Calu3 (cell line): ENCODE measurements around the gene CHN2. TPM values are rescaled to one million over a fixed set of nuclear protein-coding genes. Genes with fewer than 3 reads are reported as not detected.
"Not testable (repeated sequence)": the region's sequence is repeated elsewhere in the genome, so short reads cannot be mapped to it uniquely, and the experiment has no call there.

Experiments used
- BruUV-seq: library from RNA; stranded (reverse); fragments of 400-500 nt; replicated peaks from 2 replicates; lab custom pipeline; 2021; lab: Mats Ljungman, UMichigan
- CTCF ChIA-PET: fragments of 300-600 bp; sonication (Branson Sonifier 250); formaldehyde crosslinking; loops from one replicate; lab custom pipeline; 2022; ENCODE audit warnings: antibody characterized with exemption; lab: Charles Lee
- DNase-seq: peaks from one replicate; pipeline ENCODE4 v3.0.0; 2022
- H3K27ac Mint-ChIP-seq: one replicate; pipeline ENCODE4 v1.8.0; 2022; ENCODE audit warnings: mixed read lengths; ENCODE audit not compliant: unreplicated experiment
- H3K27me3 Mint-ChIP-seq: one replicate; pipeline ENCODE4 v1.8.0; 2022; ENCODE audit warnings: mixed read lengths; ENCODE audit not compliant: unreplicated experiment
- H3K36me3 Mint-ChIP-seq: one replicate; pipeline ENCODE4 v1.8.0; 2022; ENCODE audit warnings: mild to moderate bottlenecking, moderate library complexity, mixed read lengths; ENCODE audit not compliant: insufficient read depth, unreplicated experiment
- H3K4me1 Mint-ChIP-seq: one replicate; pipeline ENCODE4 v1.8.0; 2022; ENCODE audit warnings: mild to moderate bottlenecking, low read depth, mixed read lengths; ENCODE audit not compliant: unreplicated experiment
- H3K4me3 Mint-ChIP-seq: one replicate; pipeline ENCODE4 v1.8.0; 2022; ENCODE audit warnings: mild to moderate bottlenecking, low read depth, moderate library complexity, mixed read lengths; ENCODE audit not compliant: unreplicated experiment
- H3K9me3 Mint-ChIP-seq: one replicate; pipeline ENCODE4 v1.8.0; 2022; ENCODE audit warnings: low read depth, mixed read lengths; ENCODE audit not compliant: unreplicated experiment
- intact Hi-C: fragments of 100-400 bp; cut with micrococcal nuclease; formaldehyde crosslinking; loops from one replicate; pipeline ENCODE4 v1.10.0; 2022; ENCODE audit not compliant: unreplicated experiment
- total RNA-seq: library from RNA; stranded (reverse); gene quantifications from 2 replicates; pipeline ENCODE4 v1.2.3, GENCODE V29; 2022
- TF ChIP-seq, protein P1 (sequence below): fragments of 200-600 bp; IDR thresholded peaks from one replicate; pipeline ENCODE4 v1.8.0; 2022; ENCODE audit warnings: antibody characterized with exemption; ENCODE audit not compliant: unreplicated experiment

CHN2 gene
- total RNA-seq, 1 experiment from 2014 or later: 12.4 TPM

- Mint-ChIP-seq H3K27me3 (no peaks in the 10 kb centered on the region), H3K4me3 (peak overlapping the region; percentile 36), H3K9me3 (no peaks in the 10 kb centered on the region), H3K4me1 (peaks cover 24% of the 10 kb centered on the region), H3K36me3 (peaks cover 10% of the 10 kb centered on the region), H3K27ac (peak overlapping the region; percentile 53)
- no peak for DNase-seq
- no TSS peak for BruUV-seq
- CTCF ChIA-PET: interaction anchor here (0.9 to 2.1 kb wide), 5 partner anchors 11 to 330 kb away, joined by 3 to 6 read pairs (median 4); no protein-coding TSS in a partner anchor
- intact Hi-C loops: loop anchor here (1.0 to 5.0 kb wide), 3 partner anchors 28 to 59 kb away; no protein-coding TSS in a partner anchor
- TF ChIP-seq, protein P1, sequence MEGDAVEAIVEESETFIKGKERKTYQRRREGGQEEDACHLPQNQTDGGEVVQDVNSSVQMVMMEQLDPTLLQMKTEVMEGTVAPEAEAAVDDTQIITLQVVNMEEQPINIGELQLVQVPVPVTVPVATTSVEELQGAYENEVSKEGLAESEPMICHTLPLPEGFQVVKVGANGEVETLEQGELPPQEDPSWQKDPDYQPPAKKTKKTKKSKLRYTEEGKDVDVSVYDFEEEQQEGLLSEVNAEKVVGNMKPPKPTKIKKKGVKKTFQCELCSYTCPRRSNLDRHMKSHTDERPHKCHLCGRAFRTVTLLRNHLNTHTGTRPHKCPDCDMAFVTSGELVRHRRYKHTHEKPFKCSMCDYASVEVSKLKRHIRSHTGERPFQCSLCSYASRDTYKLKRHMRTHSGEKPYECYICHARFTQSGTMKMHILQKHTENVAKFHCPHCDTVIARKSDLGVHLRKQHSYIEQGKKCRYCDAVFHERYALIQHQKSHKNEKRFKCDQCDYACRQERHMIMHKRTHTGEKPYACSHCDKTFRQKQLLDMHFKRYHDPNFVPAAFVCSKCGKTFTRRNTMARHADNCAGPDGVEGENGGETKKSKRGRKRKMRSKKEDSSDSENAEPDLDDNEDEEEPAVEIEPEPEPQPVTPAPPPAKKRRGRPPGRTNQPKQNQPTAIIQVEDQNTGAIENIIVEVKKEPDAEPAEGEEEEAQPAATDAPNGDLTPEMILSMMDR: no peak
Measured at GRCh38 chr7:29256693-29257002, 62.1 kb downstream of the CHN2 start.

- no peak overlapping the region for H3K27ac Mint-ChIP-seq
- no peak for DNase-seq
- H3K36me3 Mint-ChIP-seq: peaks cover 10% of the 10 kb centered on the region
- TF ChIP-seq, protein P1: no peak
- H3K9me3 Mint-ChIP-seq: no peaks in the 10 kb centered on the region
- CTCF ChIA-PET: interaction anchor here (0.6 to 0.8 kb wide), 4 partner anchors 11 to 135 kb away, joined by 3 to 4 read pairs (median 3); no protein-coding TSS in a partner anchor
- no TSS peak for BruUV-seq
- intact Hi-C loops: loop anchor here (5.0 kb wide), 1 partner anchor 62 kb away; no protein-coding TSS in a partner anchor
- peaks cover 24% of the 10 kb centered on the region for H3K4me1 Mint-ChIP-seq
- no peak overlapping the region for H3K4me3 Mint-ChIP-seq
- no peaks in the 10 kb centered on the region for H3K27me3 Mint-ChIP-seq
Measured at GRCh38 chr7:29258951-29259350, 64.4 kb downstream of the CHN2 start.

GRCh38 chr7:29262191-29262917, 67.8 kb downstream of the CHN2 start:
- no peaks in the 10 kb centered on the region for H3K9me3 Mint-ChIP-seq
- CTCF ChIA-PET: no interaction called here
- intact Hi-C loops: no loop called here
- no peak overlapping the region for H3K4me3 Mint-ChIP-seq
- no peak for DNase-seq
- peaks cover 9% of the 10 kb centered on the region for H3K4me1 Mint-ChIP-seq
- no peaks in the 10 kb centered on the region for H3K27me3 Mint-ChIP-seq
- TF ChIP-seq, protein P1: no peak
- no TSS peak for BruUV-seq
- H3K27ac Mint-ChIP-seq: no peak overlapping the region
- H3K36me3 Mint-ChIP-seq: no peaks in the 10 kb centered on the region

DNA sequence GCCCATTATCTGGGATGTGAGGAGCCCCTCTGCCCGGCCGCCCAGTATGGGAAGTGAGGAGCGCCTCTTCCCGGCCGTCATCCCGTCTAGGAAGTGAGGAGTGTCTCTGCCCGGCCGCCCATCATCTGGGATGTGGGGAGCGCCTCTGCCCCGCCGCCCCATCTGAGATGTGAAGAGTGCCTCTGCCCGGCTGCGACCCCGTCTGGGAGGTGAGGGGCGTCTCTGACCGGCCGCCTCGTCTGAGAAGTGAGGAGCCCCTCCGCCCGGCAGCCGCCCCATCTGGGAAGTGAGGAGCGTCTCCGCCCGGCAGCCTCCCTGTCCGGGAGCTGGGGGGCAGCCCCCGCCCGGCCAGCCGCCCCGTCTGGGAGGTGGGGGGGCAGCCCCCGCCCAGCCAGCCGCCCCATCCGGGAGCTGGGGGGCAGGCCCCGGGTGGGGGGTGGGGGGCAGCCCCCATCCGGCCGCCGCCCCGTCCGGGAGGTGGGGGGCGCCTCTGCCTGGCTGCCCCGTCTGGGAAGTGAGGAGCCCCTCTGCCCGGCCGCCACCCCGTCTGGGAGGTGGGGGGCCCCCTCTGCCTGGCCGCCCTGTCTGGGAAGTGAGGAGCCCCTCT, 69.1 kb downstream of the CHN2 start:
- BruUV-seq, CTCF ChIA-PET, DNase-seq, H3K4me3 Mint-ChIP-seq, intact Hi-C loops, H3K36me3 Mint-ChIP-seq, H3K27ac Mint-ChIP-seq, H3K27me3 Mint-ChIP-seq, H3K9me3 Mint-ChIP-seq: not testable (repeated sequence)
- H3K4me1 Mint-ChIP-seq: peaks cover 23% of the 10 kb centered on the region
